DMS114 treated with DMSO at 0.1 percent for 48 hours (cell line): ENCODE data around the gene RGPD6.
"Not testable (repeated sequence)": the region's sequence is repeated elsewhere in the genome, so short reads cannot be mapped to it uniquely, and the experiment has no call there.

Source experiments
- DNase-seq: peaks from one replicate; lab custom pipeline; 2025; ENCODE audit not compliant: unreplicated experiment; lab: John Stamatoyannopoulos, UW

RGPD6 gene

GRCh38 chr2:110482697-110483096, 94.3 kb downstream of the RGPD6 start:
- not testable (repeated sequence) for DNase-seq

- DNase-seq, result not testable (repeated sequence)
Measured at GRCh38 chr2:110481200-110481599, 95.8 kb downstream of the RGPD6 start.

GRCh38 chr2:110480084-110480483, 96.9 kb downstream of the RGPD6 start:
- not testable (repeated sequence) for DNase-seq

GRCh38 chr2:110477370-110477769, 99.7 kb downstream of the RGPD6 start:
- DNase-seq, result not testable (repeated sequence)

- not testable (repeated sequence) for DNase-seq
Measured at GRCh38 chr2:110476952-110477351, 100.1 kb downstream of the RGPD6 start.

- not testable (repeated sequence) for DNase-seq
Measured at GRCh38 chr2:110475627-110476359, 101.2 kb downstream of the RGPD6 start.

GRCh38 chr2:110474898-110475297, 102.1 kb downstream of the RGPD6 start:
- not testable (repeated sequence) for DNase-seq

GRCh38 chr2:110473059-110473358, 104.0 kb downstream of the RGPD6 start:
- DNase-seq, result not testable (repeated sequence)

- not testable (repeated sequence) for DNase-seq
Measured at GRCh38 chr2:110472171-110473058, 104.6 kb downstream of the RGPD6 start, which contains the start of gene LIMS4. Gene LIMS4 (minus strand): TSS chr2:110472816. CDS start chr2:110472778, 38 bp downstream.

- DNase-seq, result not testable (repeated sequence)
Measured at GRCh38 chr2:110468921-110469320, 108.1 kb downstream of the RGPD6 start.

GRCh38 chr2:110465312-110465711, 111.7 kb downstream of the RGPD6 start:
- not testable (repeated sequence) for DNase-seq
